HepG2 (cell line): Measurements from ENCODE around the gene CNKSR3. TPM values are rescaled to one million over a fixed set of nuclear protein-coding genes. Genes with fewer than 3 reads are reported as not detected.

Source experiments
- ATAC-seq: fragments of 200-7000 bp; cut with Tn5 transposase; 3 replicates; pipeline ENCODE4 v1.9.1; 2020; ENCODE audit warnings: mild to moderate bottlenecking, moderate library complexity
- BruUV-seq: library from RNA; stranded (reverse); fragments of 400-500 nt; replicated peaks from 2 replicates; lab custom pipeline; 2021; lab: Mats Ljungman, UMichigan
- CTCF ChIA-PET: fragments of 300-600 bp; formaldehyde crosslinking; extraction: SDS; loops from one replicate; lab custom pipeline; 2021; ENCODE audit warnings: low total read pairs, inconsistent platforms, low intra/inter-chr PET ratio; lab: Yijun Ruan, JAX
- POLR2A ChIA-PET: fragments of 350-600 bp; sonication (Branson Sonifier 250); formaldehyde crosslinking; loops from one replicate; lab custom pipeline; 2020; ENCODE audit warnings: antibody characterized with exemption, inconsistent platforms; lab: Yijun Ruan, JAX
- DNase-seq: peaks from one replicate; pipeline ENCODE4 v3.0.0-alpha.2; 2015; ENCODE audit warnings: low spot score
- FAIRE-seq: peaks from 3 replicates; lab custom pipeline; 2011; peaks lifted over from hg19 to GRCh38; lab: Jason Lieb, UNC
- H2AFZ ChIP-seq: one replicate; pipeline ENCODE4 v1.6.1; 2011; ENCODE audit warnings: low read length, inconsistent platforms
- H3K27ac ChIP-seq: fragments of 300-600 bp; 3 replicates; pipeline ENCODE4 v1.8.0; 2011; ENCODE audit warnings: mixed run types, mild to moderate bottlenecking, mixed read lengths, low read length, inconsistent platforms; ENCODE audit not compliant: insufficient read depth; ENCODE audit errors: extremely low read length
- H3K27me3 ChIP-seq, 2 experiments: fragments of 200-600 bp in 1 of 2; 2 replicates in 1 of 2; 3 replicates in 1 of 2; pipeline versions ENCODE4 v1.6.0 to v1.8.0; 2011; ENCODE audit warnings: low read length in 2 of 2, mild to moderate bottlenecking in 2 of 2, moderate library complexity in 2 of 2, inconsistent platforms in 1 of 2; ENCODE audit not compliant: insufficient read depth in 2 of 2, control insufficient read depth in 1 of 2
- H3K36me3 ChIP-seq, 2 experiments: fragments of 200-600 bp in 1 of 2; replicated peaks in 1 of 2; 2 replicates in 1 of 2; 3 replicates in 1 of 2; pipeline versions ENCODE4 v1.5.1 to v1.8.0; 2011; ENCODE audit warnings: low read length in 2 of 2, inconsistent platforms in 1 of 2; ENCODE audit not compliant: insufficient read depth in 2 of 2, control insufficient read depth in 1 of 2
- H3K4me1 ChIP-seq: 2 replicates; pipeline ENCODE4 v1.5.1; 2012; ENCODE audit warnings: low read length, inconsistent platforms; ENCODE audit not compliant: insufficient read depth
- H3K4me2 ChIP-seq: 2 replicates; pipeline ENCODE4 v1.6.0; 2011; ENCODE audit warnings: low read depth, low read length, inconsistent platforms
- H3K4me3 ChIP-seq, 3 experiments: fragments of 200-600 bp in 1 of 3; sonication (generic), shearing (Covaris generic) in 1 of 3; replicated peaks in 1 of 3; 2 replicates each; pipeline ENCODE4 v1.5.1; 2011 to 2016; ENCODE audit warnings: low read length in 3 of 3, inconsistent platforms in 2 of 3, low read depth in 2 of 3, mild to moderate bottlenecking in 2 of 3, control low read depth in 1 of 3, mixed read lengths in 1 of 3; ENCODE audit not compliant: insufficient read depth in 1 of 3
- H3K79me2 ChIP-seq: one replicate; pipeline ENCODE4 v1.6.1; 2011; ENCODE audit warnings: low read length, inconsistent platforms; ENCODE audit not compliant: insufficient read depth
- H3K9ac ChIP-seq: 2 replicates; pipeline ENCODE4 v1.6.0; 2011; ENCODE audit warnings: mild to moderate bottlenecking, low read depth, low read length, inconsistent platforms; ENCODE audit not compliant: insufficient read depth
- H3K9me3 ChIP-seq: 2 replicates; pipeline ENCODE4 v1.5.1; 2012; ENCODE audit warnings: mild to moderate bottlenecking, low read length
- H4K20me1 ChIP-seq: 2 replicates; pipeline ENCODE4 v1.6.0; 2011; ENCODE audit warnings: inconsistent platforms, mild to moderate bottlenecking, low read length, moderate library complexity; ENCODE audit not compliant: insufficient read depth
- AKNA ChIP-seq: sonication (generic); formaldehyde crosslinking; IDR thresholded peaks from 2 replicates; pipeline ENCODE4 v1.4.0; 2020; ENCODE audit warnings: missing genetic modification reagents, borderline replicate concordance
- EP300 ChIP-seq, 3 experiments: sonication (generic) in 1 of 3; formaldehyde crosslinking in 1 of 3; IDR thresholded peaks; 2 replicates each; pipeline versions ENCODE4 v1.5.1 to v1.6.1; 2011 to 2020; ENCODE audit warnings: low read depth in 2 of 3, low read length in 2 of 3, borderline replicate concordance in 1 of 3, improper control_type of control experiment in 1 of 3, mild to moderate bottlenecking in 1 of 3, missing genetic modification reagents in 1 of 3, moderate library complexity in 1 of 3
- HOXA9 ChIP-seq: sonication (generic); formaldehyde crosslinking; IDR thresholded peaks from 2 replicates; pipeline ENCODE4 v1.8.1; 2022; ENCODE audit warnings: missing genetic modification reagents, mild to moderate bottlenecking, moderate library complexity, borderline replicate concordance
- KLF16 ChIP-seq, 2 experiments: sonication (generic) in 1 of 2; formaldehyde crosslinking in 1 of 2; IDR thresholded peaks; 2 replicates each; pipeline versions ENCODE4 v1.6.1 to v1.8.0; 2016 to 2023; ENCODE audit warnings: missing genetic modification reagents in 2 of 2, missing compliant biosample characterization in 1 of 2
- RAD51 ChIP-seq: fragments of 450-650 bp; IDR thresholded peaks from 2 replicates; pipeline ENCODE4 v1.6.1; 2016; ENCODE audit warnings: borderline replicate concordance
- TOPORS ChIP-seq: sonication (generic); formaldehyde crosslinking; IDR thresholded peaks from 2 replicates; pipeline ENCODE4 v1.8.0; 2023; ENCODE audit warnings: mild to moderate bottlenecking, missing genetic modification reagents
- ZNF101 ChIP-seq: sonication (generic); formaldehyde crosslinking; IDR thresholded peaks from 2 replicates; pipeline ENCODE4 v1.4.0; 2020; ENCODE audit warnings: mild to moderate bottlenecking, low read depth, missing genetic modification reagents, borderline replicate concordance
- ZNF121 ChIP-seq: sonication (generic); formaldehyde crosslinking; IDR thresholded peaks from 2 replicates; pipeline ENCODE4 v1.5.0; 2020; ENCODE audit warnings: mild to moderate bottlenecking, missing genetic modification reagents
- ZNF234 ChIP-seq: sonication (generic); formaldehyde crosslinking; conservative IDR thresholded peaks from 2 replicates; pipeline ENCODE4 v1.5.1; 2020; ENCODE audit warnings: mild to moderate bottlenecking, missing genetic modification reagents
- ZNF33B ChIP-seq: sonication (generic); formaldehyde crosslinking; IDR thresholded peaks from 2 replicates; pipeline ENCODE4 v1.5.1; 2020; ENCODE audit warnings: mild to moderate bottlenecking, missing genetic modification reagents
- ZNF7 ChIP-seq: IDR thresholded peaks from 2 replicates; pipeline ENCODE4 v1.6.1; 2016; ENCODE audit warnings: missing biosample characterization, missing genetic modification reagents
- WGBS: methylation state at CpG from one replicate; pipeline ENCODE4 v1.1.6; 2017; ENCODE audit warnings: low lambda C conversion rate; 5-methylcytosine and 5-hydroxymethylcytosine counted together
- in situ Hi-C: cut with HindIII; loops from 2 replicates; pipeline ENCODE4 v1.10.0; 2017; ENCODE audit warnings: low pct_unique_long_range_greater_than_20kb; ENCODE audit not compliant: extremely low pct_ligation_motif_present
- intact Hi-C: fragments of 100-400 bp; cut with micrococcal nuclease; formaldehyde crosslinking; loops from one replicate; pipeline ENCODE4 v1.10.0; 2022; ENCODE audit not compliant: unreplicated experiment
- polyA plus RNA-seq, 8 experiments: library from polyadenylated mRNA; depleted of rRNA in 3 of 8; stranded (reverse) in 7 of 8; unstranded in 1 of 8; fragments of >200 nt; fragmentation: Illumina TruSeq in 4 of 8; extraction: Trizol in 4 of 8; gene quantifications; 2 replicates each; pipeline versions ENCODE4 v1.2.1 to v1.2.3, GENCODE V29; 2011 to 2016; ENCODE audit warnings: low read depth in 4 of 8, missing spikeins in 1 of 8, mixed read lengths in 1 of 8; ENCODE audit not compliant: insufficient read depth in 1 of 8
- total RNA-seq, 5 experiments: library from RNA; depleted of rRNA; stranded (reverse); fragments of >200 nt; fragmentation: Illumina TruSeq; extraction: Trizol; gene quantifications; 2 replicates each; pipeline ENCODE4 v1.2.3, GENCODE V29; 2016; ENCODE audit warnings: low read depth in 1 of 5
- TF ChIP-seq, protein P1 (sequence below): sonication (generic); formaldehyde crosslinking; IDR thresholded peaks from 2 replicates; pipeline ENCODE4 v1.4.0; 2020; ENCODE audit warnings: mild to moderate bottlenecking, missing genetic modification reagents

CNKSR3 gene
- total and polyA plus RNA-seq, 2 of the 13 experiments (the other 11 are each of a cell fraction or from before 2014, with no cell fraction given), result 9.2 to 38.6 TPM

DNA sequence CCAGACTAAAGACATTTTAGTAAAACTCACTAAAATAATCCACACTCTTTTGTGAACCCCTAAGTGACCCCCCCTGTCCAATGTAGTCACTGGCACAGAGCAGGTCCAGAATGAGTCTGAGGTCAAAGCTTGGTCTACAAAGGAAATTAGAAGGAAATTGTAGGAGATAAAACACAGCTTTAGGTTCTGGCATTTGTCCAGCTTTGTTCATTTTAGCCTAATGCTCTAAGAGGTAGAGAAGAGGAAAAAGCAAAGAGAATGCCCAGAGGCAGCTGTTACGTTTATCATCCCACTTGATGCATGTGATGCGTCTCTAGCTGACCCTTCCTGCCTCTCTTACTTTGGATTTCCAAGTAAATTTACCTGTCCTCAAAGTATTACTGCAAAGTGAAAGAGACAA is 62.5 kb downstream of the CNKSR3 start:
- Histone ChIP-seq H3K4me1 (peaks cover 11% of the 10 kb centered on the region), H3K27me3 (no peaks in the 10 kb centered on the region), H3K9ac (no peak overlapping the region), H3K36me3 (peaks cover 10 to 36% of the 10 kb centered on the region in 2 experiments), H3K4me2 (no peak overlapping the region), H3K4me3 (no peak overlapping the region), H4K20me1 (no peaks in the 10 kb centered on the region), H3K79me2 (peaks cover 47% of the 10 kb centered on the region), H2AFZ (no peak overlapping the region), H3K9me3 (no peaks in the 10 kb centered on the region), H3K27ac (no peak overlapping the region)
- FAIRE-seq (no peak), ATAC-seq (no peak), DNase-seq (no peak)
- ChIA-PET CTCF (no interaction called here), POLR2A (interaction anchor here (1.6 kb wide), 1 partner anchor 12 kb away, joined by 4 read pairs; no protein-coding TSS in a partner anchor)
- in situ Hi-C loops, result no loop called here
- no TSS peak for BruUV-seq
- WGBS, result 97% methylated on average over 2 of the region's 2 CpGs
- intact Hi-C loops, result no loop called here
- TF ChIP-seq ZNF7 (CRISPR knock-in tag) (no peak), ZNF234 (CRISPR knock-in tag) (no peak), AKNA (no peak), ZNF121 (CRISPR knock-in tag) (no peak), ZNF101 (no peak), HOXA9 (CRISPR knock-in tag) (no peak), EP300 (IDR thresholded peaks at IDR 0.05; ENCODE audit: low read depth in 2 of 2, low read length in 2 of 2) (no peak), EP300 (CRISPR knock-in tag; IDR thresholded peaks at IDR 0.05; ENCODE audit: borderline replicate concordance) (no peak), TOPORS (no peak), ZNF33B (CRISPR knock-in tag) (no peak), RAD51 (no peak), KLF16 (CRISPR knock-in tag; IDR thresholded peaks at IDR 0.05) (no peak)
- TF ChIP-seq, protein P1, sequence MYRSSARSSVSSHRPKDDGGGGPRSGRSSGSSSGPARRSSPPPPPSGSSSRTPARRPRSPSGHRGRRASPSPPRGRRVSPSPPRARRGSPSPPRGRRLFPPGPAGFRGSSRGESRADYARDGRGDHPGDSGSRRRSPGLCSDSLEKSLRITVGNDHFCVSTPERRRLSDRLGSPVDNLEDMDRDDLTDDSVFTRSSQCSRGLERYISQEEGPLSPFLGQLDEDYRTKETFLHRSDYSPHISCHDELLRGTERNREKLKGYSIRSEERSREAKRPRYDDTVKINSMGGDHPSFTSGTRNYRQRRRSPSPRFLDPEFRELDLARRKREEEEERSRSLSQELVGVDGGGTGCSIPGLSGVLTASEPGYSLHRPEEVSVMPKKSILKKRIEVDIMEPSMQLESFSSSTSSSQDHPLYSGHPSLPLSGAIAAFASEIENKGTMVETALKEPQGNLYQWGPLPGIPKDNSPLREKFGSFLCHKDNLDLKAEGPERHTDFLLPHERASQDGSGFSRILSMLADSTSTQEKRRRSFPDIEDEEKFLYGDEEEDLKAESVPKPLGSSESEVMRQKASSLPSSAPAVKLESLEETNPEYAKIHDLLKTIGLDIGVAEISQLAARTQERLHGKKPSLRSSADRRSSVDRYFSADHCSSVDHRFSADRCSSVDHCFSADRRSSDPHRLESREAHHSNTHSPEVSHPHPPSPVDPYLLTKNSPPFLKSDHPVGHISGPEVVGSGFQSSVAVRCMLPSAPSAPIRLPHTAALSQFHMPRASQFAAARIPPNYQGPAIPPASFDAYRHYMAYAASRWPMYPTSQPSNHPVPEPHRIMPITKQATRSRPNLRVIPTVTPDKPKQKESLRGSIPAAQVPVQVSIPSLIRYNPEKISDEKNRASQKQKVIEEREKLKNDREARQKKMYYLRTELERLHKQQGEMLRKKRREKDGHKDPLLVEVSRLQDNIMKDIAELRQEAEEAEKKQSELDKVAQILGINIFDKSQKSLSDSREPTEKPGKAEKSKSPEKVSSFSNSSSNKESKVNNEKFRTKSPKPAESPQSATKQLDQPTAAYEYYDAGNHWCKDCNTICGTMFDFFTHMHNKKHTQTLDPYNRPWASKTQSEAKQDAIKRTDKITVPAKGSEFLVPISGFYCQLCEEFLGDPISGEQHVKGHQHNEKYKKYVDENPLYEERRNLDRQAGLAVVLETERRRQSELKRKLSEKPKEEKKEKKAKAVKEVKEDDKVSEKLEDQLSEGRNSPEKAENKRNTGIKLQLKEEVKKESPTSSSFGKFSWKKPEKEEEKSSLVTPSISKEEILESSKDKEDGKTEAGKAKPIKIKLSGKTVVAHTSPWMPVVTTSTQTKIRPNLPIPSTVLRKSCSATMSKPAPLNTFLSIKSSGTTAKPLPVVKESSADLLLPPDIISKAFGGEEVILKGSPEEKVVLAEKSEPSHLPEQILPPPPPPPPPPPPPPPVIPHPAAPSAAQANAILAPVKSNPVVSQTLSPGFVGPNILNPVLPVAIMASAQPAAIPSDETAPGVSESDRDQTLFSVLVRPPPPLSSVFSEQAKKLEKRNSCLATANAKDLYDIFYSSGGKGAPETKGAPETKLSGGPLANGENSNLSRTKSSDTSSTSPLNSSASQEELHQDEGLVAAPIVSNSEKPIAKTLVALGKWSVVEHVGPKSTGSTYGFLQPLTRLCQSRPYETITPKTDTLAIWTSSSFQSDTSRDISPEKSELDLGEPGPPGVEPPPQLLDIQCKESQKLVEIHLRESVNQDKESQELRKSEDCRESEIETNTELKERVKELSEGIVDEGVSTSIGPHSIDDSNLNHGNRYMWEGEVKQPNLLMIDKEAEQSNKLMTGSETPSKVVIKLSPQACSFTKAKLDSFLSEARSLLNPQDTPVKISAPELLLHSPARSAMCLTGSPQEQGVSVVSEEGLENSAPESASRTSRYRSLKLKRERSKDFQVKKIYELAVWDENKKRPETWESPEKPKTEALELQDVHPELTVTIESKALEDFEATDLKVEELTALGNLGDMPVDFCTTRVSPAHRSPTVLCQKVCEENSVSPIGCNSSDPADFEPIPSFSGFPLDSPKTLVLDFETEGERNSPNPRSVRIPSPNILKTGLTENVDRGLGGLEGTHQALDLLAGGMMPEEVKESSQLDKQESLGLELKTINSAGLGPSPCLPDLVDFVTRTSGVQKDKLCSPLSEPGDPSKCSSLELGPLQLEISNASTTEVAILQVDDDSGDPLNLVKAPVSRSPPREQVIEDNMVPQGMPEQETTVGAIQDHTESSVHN, result no peak
